Liver (tissue), 3 donors: Measurements from ENCODE around the gene TMEM259.

Source experiments
- ATF3 ChIP-seq: IDR thresholded peaks from 2 replicates; pipeline ENCODE4 v1.6.1; 2016; ENCODE audit warnings: antibody characterized with exemption
- CTCF ChIP-seq: fragments of 150-350 bp; IDR thresholded peaks from 2 replicates; pipeline ENCODE4 v1.5.1; 2017; ENCODE audit warnings: improper control_type of control experiment, low read depth, low read length; ENCODE audit not compliant: missing input control
- EGR1 ChIP-seq, 2 donors: IDR thresholded peaks; 2 replicates each; pipeline ENCODE4 v1.6.1; 2016 to 2018; ENCODE audit warnings: antibody characterized with exemption in 2 of 2, low read depth in 2 of 2
- FOXA1 ChIP-seq: IDR thresholded peaks from 2 replicates; pipeline ENCODE4 v1.6.1; 2016; ENCODE audit warnings: antibody characterized with exemption
- FOXA2 ChIP-seq: IDR thresholded peaks from 2 replicates; pipeline ENCODE4 v1.6.1; 2016; ENCODE audit warnings: antibody characterized with exemption
- GABPA ChIP-seq, 2 donors: IDR thresholded peaks in 1 of 2; conservative IDR thresholded peaks in 1 of 2; 2 replicates each; pipeline ENCODE4 v1.6.1; 2016; ENCODE audit warnings: antibody characterized with exemption in 2 of 2, mild to moderate bottlenecking in 1 of 2, moderate library complexity in 1 of 2
- MAX ChIP-seq: IDR thresholded peaks from 2 replicates; pipeline ENCODE4 v1.6.1; 2016; ENCODE audit warnings: antibody characterized with exemption
- NR2F2 ChIP-seq: IDR thresholded peaks from 2 replicates; pipeline ENCODE4 v1.6.1; 2016; ENCODE audit warnings: antibody characterized with exemption
- RAD21 ChIP-seq, 2 donors: IDR thresholded peaks; 2 replicates each; pipeline ENCODE4 v1.6.1; 2016; ENCODE audit warnings: antibody characterized with exemption in 2 of 2, mild to moderate bottlenecking in 2 of 2
- RXRA ChIP-seq, 2 donors: IDR thresholded peaks; 2 replicates each; pipeline ENCODE4 v1.6.1; 2017 to 2018; ENCODE audit warnings: antibody characterized with exemption in 2 of 2, mild to moderate bottlenecking in 1 of 2
- SP1 ChIP-seq: IDR thresholded peaks from 2 replicates; pipeline ENCODE4 v1.6.1; 2018; ENCODE audit warnings: antibody characterized with exemption, mild to moderate bottlenecking
- TAF1 ChIP-seq: conservative IDR thresholded peaks from 2 replicates; pipeline ENCODE4 v1.6.1; 2016; ENCODE audit warnings: antibody characterized with exemption, mild to moderate bottlenecking
- YY1 ChIP-seq: IDR thresholded peaks from 2 replicates; pipeline ENCODE4 v1.6.1; 2016; ENCODE audit warnings: antibody characterized with exemption, mild to moderate bottlenecking
- ZBTB33 ChIP-seq: IDR thresholded peaks from 2 replicates; pipeline ENCODE4 v1.6.1; 2016; ENCODE audit warnings: antibody characterized with exemption
- donor health status: healthy.
- donor health status: healthy.

- TF ChIP-seq CTCF (no peak), YY1 (no peak), SP1 (no peak), NR2F2 (no peak), FOXA1 (no peak), GABPA (IDR thresholded peaks at IDR 0.05 in 1 of 2, conservative IDR thresholded peaks at IDR 0.05 in 1 of 2) (no peak), ZBTB33 (no peak), TAF1 (no peak), MAX (no peak), ATF3 (no peak), RXRA (IDR thresholded peaks at IDR 0.05) (no peak), FOXA2 (no peak), RAD21 (IDR thresholded peaks at IDR 0.05) (no peak), EGR1 (IDR thresholded peaks at IDR 0.05; ENCODE audit: low read depth in 2 of 2) (no peak)
These were observed 8.6 kb downstream of the TMEM259 start for GRCh38 chr19:1012334-1012733.
